NCI-H1092 (cell line): ENCODE results near the gene CLIC1.

Experiments
- DNase-seq: peaks from one replicate; lab custom pipeline; 2025; lab: John Stamatoyannopoulos, UW

Gene CLIC1

DNA sequence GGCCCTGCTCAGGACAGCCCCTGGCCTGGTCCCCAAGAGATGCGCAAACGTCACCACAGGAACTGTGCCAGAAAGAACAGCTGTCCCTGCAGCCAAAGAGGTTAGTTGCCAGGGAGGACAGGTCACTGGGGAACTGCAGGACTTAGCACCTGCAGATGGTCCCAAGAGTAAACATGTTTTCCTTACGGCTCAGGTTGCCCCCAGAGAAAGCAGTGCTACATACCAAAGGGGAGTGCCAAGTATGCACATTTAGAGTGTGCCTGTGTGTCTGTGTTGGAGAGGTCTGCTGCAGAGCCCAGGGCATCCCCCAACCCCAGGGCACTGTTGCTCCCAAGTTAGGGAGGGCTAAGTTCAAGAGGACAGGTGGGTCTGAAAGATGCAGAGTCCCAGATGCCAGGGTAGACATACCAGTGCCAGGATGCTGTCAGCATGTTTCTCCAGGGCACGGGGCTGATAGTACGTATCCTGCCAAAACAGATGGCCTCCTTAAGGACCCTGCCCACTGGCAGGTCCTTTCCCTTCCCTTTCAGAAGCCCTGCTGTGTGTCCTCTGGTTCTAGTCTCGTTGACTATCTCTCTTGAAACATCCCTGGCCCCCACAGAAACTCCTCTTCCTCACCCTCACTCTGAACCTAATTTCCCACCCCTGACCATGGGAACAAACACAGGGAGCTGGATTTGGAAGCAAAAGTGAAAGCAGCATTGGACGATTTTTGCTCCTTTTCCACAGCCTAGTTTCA, 34.5 kb downstream of the CLIC1 start:
- DNase-seq = peak; percentile 12

DNA sequence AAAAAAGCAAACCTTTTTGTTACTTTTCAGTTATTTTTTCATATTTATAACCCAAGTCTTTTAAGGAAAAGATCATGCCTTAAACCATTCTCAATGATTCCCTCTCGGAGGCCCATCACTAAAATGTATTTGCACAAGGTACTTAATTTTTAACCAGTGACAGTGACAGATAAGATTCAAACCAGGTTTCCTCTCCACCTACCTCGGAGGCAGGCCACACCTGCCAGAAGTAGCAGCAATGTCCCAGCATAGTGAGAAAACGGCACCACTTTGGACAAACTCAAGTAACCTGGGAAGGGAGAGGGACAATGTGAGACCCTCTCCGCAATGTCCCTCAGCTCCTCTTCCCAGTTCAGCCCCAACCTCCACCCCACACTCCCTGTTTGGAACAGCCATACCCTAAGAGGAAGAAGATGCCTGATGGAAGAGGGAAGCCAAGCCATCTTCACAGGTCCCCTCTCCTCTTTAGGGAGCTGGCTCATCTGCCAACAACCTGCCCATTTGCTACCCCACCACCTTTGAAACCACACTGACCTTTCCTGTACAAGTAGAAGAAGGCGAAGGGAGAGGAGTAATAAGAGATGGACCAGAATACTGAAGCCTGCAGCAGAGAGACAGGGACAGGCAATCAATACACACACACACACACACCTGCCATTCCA, 35.5 kb downstream of the CLIC1 start:
- no peak for DNase-seq

DNA sequence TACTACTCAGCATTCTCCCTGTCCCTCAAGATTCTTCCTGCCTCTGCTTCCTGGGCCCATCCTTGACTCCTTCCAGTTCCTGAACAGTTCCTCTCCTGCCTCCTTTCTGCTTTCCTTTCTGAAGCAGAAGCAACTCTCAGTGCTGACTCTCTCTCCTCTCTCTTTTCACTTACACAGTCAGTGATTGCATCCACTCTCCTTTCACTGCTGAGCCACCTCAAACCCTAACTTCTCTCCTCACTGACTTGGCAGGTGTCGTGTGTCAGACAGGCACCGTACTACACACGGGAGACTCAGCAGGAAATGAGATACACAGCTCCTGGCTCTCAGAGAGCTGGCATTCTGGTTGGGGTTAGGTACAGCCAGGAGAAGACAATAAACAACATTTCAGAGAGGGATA, 38.8 kb downstream of the CLIC1 start:
- DNase-seq = no peak

DNA sequence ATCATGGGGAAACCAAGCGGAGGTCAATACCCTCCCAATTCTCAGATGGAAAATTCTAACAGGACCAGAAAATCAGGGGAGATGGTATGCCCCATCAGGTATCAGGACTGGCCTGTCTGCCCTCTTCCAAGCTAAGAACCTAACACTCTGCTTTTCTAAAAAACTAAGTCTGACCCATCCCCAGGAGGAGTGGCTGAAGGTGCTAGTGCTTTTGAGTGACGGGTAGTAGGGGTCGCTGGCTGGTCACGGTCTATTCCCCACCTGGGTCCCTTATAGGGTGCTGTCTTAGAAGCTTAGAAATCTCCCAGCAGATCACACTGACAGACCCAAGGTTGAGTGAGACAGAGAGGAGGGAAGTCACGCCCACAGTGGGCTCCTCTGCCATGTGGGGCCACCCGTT, 42.8 kb downstream of the CLIC1 start:
- no peak for DNase-seq

DNA sequence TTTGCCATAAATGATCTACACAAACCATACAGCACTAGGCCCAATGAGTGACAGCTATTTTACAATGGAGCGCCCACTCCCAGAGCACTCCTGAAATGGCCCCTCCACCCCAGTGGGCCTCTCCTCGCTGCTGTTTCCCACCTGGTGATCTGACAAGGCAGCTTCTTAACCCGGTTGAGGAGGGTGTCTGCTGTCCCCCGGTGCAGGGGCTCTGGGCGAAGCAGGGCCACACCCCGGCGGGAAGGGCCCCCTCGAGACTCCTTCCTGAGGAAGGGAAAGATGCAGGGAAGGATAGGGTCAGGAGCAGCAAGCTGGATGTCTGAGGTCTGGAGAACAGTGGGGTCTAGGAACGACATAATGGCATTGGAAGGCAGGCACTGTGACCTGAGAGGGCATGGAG, 43.4 kb downstream of the CLIC1 start:
- no peak for DNase-seq

DNA sequence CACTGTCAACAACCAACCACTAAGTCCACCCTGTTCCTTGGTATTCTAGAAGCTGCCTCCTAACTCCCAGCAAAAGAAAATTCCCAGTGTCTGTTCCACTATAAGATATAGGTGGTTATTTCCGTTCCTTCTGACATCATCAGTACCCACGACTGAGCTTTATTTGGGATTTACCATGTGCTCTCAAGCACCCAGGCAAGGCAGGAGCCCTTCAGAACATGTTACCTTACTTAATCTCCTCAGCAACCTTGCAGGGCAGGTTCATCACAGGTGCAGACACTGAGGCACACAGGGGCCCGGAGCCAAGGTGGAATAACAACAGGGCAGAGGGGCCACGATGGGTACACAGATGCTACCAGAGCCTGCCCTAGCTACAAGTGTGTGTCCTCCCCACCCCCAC, 44.0 kb downstream of the CLIC1 start:
- DNase-seq = no peak

DNA sequence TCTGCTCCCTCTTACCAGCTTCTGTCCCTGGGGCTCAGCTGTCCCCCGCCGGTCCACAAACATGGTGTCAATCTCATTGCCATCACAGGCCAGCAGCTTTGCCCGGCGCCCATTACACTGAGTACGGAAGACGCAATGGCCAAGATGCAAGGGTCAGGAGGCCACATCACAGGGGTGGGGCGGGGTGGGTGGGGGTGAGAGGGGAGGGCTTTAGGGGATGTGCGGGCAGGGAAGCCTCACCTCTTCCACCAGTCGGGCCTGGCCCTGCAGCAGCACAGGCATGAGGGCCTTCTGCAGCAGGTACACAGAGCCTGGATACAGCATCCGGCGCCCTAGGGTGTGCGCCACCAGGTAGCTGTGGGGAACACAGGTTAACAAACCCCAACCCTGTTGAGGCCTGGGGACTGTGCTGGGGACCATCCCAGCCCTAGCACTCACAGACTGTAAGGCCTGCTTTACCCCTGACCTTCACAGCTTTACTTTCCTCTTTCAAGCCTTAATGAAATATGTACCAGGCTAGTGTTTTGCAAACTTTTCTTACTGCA, 44.7 kb downstream of the CLIC1 start:
- DNase-seq = no peak

DNA sequence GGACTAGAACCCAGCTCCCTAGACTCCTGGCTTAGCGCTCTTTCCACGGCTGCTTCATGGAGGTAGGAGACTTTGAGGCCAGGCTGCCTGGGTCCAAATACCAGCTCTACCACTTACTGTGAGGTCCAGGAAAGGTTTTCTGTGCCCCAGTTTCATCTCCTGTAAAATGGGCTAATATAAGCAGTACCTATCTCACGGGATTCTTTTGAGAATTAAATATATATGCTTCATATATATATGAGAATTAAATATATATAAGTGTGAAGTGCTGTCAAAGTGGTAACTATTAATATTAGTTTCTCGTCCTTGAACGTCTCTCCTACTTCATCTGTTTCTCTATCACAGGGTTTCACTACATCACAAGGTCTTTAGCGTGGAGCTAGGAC, 45.3 kb downstream of the CLIC1 start:
- DNase-seq = no peak

DNA sequence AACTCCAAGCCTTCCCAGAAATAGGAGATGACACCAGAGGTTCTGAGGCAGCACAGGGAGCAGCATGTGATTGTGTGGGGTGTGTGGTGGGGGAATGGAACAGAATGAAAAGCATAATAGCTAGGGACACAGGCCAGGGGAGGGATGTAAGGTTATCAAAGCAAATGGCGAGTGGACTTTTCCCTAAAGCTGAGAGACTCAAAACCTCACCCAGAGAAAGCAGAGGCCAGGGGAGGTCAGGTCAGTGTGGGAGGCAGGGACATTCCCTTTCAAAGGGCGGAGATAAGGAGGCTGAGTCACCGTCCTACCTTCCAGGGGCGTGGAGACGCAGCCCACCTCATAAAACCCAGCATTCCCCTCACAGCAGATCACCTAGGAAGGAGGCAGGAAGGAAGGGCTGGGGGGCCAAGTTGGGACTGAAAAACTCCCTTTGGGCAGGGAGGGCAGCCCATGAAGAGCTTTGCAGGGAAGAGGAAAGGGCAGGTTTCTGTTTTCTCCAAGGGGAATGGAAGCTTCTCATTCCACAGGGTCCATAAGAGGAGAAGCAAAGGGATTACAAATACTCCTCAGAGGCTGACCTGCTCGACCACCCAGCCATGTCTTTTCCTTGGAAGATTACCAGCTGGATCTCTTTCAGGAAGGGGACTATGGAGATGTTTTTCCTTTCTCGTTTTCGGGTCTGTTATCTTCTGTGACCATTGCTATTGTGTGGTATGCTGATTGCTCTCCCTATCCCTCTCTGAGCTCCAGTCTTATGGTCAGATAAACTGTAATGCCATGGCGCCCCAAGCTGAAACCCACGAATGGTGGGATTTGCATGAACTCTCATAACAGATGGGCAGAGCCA, 45.9 kb downstream of the CLIC1 start:
- no peak for DNase-seq

DNA sequence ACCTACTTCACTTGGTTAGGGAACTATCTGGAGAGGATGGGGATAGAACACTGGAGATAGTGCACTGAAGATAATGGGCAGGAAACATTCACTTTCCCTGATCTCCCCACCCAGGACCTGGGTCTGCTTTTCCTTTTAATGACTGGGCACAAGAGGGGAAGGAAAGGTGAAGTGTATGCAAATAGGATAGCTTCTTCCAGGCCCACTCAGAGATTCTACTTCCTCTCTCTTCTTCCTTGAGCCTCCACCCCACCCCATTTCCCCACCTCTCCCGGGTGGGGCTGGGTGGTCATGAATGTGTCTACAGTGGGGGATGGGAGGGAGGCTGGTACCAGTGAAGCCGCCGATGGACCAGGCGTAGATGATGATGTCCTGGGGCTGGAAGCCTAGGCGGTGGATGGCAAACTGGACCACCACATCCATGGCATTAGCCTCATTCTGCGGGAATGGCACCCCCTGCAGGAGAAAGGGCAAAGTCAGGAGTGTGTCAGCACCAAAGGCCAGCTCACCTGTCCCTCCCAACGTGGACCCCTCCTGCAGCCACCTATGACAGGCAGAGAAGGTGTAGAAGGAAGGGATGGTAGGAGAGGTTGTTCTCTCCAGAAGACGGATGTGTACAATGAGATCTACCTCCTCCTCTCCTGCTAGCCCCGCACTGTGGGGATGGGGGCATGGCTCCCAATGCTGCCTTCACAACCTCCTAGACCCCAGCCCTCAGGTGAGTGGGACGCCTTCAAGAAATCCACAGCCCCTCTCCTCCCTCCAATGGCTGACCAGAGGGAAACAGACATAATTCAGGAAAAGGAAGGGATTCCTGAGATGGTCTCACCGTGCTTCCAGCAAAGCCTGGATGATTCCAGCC, 46.9 kb downstream of the CLIC1 start:
- no peak for DNase-seq

DNA sequence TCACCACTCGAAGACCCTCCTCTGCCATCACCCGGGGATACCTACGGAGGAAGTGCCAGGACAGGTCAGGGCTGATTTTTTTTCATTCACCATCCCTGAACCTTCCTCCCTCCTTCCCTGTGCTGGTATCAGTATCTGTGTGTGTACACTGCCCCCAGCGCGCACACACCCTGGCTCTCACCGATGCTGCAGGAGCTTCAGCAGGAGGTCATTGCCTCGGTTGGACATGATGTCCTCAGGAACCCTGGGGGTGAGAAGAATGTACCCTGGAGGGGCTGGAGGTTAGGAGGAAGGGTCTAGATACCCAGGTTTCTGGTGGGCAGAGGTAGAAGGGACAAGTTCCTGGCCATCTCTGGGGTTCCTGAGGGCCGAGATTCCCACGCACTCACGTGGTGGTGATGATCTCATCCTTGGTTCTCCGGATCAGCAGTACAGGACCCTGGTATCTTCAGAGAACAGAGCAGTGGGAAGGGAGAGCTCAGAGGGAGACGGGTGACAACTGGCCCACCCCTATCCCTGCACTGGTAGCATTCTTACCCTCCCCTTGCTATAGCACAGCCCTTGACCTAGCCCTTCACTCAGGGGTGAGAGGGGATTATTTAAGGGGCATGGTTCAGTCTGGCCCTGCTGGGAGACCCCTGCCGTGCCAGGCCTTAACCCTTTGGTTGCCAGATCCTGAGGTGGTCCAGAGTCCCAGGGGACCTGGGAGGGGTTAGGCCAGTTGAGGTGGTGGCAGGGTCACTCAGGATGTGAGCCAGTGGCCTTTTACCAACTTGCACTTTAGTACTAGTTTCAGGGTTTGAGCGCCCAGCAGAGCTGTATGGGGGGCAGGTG, 48.3 kb downstream of the CLIC1 start:
- DNase-seq = no peak

DNA sequence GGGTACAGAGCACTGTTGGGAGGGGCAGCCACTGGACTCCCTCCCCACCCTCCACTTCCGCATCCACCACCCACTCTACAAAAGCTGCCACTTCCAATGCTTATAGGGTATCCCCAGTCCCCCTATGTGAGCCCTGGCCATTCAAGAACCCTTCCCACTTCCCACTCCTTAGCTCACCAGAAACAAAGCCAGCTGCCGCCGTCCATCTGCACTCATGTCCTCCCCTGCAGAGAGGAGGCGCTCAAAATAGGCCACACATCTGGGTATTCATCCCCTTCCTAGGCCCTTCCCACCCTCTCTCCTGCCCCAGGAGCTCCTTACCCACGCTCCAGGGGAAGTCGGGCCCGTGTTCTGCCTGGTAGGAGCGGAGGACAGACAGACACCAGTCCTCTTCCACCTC, 49.0 kb downstream of the CLIC1 start:
- no peak for DNase-seq

DNA sequence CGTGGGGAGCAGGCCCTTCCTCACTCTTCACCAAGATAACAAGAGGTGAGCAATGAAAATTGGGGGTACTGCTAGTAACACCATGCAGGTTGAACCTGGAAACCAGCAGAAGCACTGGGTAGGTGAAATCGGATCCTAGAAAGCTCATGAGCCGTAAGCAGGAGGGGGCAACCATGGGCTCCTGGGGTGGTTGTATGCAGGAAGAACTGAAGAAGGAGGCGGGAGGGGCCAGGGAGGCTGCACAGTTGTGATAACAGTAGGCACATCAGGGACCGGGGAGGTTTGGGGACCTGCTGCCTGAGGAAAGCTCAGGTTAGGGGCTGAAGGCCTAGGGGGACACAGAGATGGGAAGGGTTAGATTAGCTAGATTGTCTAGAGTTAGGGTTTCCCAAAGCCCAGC, 49.8 kb downstream of the CLIC1 start:
- no peak for DNase-seq

DNA sequence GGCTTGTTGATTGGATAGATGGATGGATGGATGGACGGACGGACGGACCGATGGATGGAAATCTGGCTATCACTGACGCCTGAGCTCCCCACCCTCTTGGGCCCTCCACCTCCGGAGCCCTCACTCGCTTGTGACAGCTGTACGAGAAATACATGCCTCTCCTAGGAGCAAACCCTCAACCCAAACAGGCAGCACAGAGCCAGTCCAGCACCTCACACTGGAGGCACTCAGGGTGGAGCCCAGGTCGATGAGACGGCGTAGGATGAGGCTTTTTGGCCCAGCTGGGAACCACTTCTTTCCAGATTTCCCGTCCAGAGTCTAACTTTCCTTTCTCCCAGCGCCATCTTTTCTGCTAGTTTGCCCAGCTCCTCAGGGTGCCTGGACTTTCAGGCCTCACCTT, 52.7 kb downstream of the CLIC1 start:
- DNase-seq = no peak

DNA sequence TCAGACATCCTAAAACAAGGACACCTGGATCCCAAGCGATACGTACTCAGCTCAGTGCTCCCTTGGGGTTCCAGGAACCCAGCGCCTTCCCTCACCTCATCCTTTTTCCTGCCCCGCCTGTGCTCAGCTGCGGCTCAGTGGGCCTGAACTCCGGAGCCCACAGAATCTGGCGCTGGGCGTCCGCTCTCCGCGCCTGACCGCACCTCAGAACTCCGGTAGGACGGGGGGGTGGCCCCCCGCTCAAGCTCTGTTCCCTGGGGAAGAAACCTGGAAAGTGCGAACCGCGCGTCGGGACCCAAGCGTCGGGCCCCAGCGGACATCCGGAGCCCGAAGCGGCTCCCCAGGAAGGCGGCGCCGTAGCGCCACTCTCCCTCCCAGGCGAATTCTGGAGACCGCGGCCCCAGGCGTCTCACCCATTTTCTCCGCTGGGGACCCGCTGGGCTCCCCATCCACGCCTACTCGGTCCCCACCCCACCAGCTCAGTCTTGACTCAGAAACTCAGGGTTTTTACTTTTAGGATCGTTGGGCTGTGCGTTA, 55.1 kb downstream of the CLIC1 start:
- peak; percentile 3 for DNase-seq
